Neural progenitor cell (in vitro differentiated cells): ENCODE measurements around the gene FAM234A.

Experiments
- EZH2 ChIP-seq: fragments of 200-600 bp; sonication (generic); IDR thresholded peaks from 2 replicates; pipeline ENCODE4 v1.6.1; 2017; ENCODE audit warnings: antibody characterized with exemption, mild to moderate bottlenecking, moderate library complexity
- TF ChIP-seq, protein P1 (sequence below): fragments of 200-600 bp; sonication (generic); IDR thresholded peaks from 2 replicates; pipeline ENCODE4 v1.5.1; 2017; ENCODE audit warnings: antibody characterized with exemption, mild to moderate bottlenecking

DNA sequence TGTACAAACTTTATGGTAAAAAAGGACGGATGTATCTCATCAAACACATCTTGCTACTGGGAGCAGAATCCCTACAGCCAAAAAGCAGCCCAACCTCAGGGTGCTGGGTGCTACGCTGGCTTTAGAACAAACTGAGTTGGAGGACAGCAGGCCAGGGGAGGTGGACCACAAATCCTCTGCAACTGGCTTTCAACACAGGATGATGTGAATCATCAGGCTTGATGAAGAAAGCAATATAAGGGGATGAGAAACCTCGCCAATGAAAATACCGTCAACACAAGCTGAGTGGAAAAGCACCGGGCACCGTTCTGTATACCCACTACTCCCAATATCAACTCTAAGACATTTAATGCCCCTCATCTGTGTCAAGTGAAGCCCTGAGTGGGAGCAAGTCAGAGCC is 40.1 kb upstream of the FAM234A start:
- TF ChIP-seq, protein P1, sequence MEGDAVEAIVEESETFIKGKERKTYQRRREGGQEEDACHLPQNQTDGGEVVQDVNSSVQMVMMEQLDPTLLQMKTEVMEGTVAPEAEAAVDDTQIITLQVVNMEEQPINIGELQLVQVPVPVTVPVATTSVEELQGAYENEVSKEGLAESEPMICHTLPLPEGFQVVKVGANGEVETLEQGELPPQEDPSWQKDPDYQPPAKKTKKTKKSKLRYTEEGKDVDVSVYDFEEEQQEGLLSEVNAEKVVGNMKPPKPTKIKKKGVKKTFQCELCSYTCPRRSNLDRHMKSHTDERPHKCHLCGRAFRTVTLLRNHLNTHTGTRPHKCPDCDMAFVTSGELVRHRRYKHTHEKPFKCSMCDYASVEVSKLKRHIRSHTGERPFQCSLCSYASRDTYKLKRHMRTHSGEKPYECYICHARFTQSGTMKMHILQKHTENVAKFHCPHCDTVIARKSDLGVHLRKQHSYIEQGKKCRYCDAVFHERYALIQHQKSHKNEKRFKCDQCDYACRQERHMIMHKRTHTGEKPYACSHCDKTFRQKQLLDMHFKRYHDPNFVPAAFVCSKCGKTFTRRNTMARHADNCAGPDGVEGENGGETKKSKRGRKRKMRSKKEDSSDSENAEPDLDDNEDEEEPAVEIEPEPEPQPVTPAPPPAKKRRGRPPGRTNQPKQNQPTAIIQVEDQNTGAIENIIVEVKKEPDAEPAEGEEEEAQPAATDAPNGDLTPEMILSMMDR: no peak
- TF ChIP-seq EZH2: no peak
